KG1 (cell line): ENCODE data around the gene BOC.
A peak's percentile ranks its signal among the peaks of the same experiment; 100 is the strongest.

Experiments
- DNase-seq: peaks from one replicate; lab custom pipeline; 2025; lab: John Stamatoyannopoulos, UW

BOC gene

GRCh38 chr3:113193719-113194118 lies 17.6 kb upstream of the BOC start:
- no peak for DNase-seq

- no peak for DNase-seq
Observed at GRCh38 chr3:113194823-113195401, 16.4 kb upstream of the BOC start.

GRCh38 chr3:113200351-113200750 lies 11.0 kb upstream of the BOC start:
- DNase-seq = no peak

- DNase-seq = no peak
Observed at GRCh38 chr3:113200946-113201345, 10.4 kb upstream of the BOC start.

GRCh38 chr3:113204371-113204770 lies 7.0 kb upstream of the BOC start:
- no peak for DNase-seq

- no peak for DNase-seq
Observed at GRCh38 chr3:113205481-113205880, 5.9 kb upstream of the BOC start.

GRCh38 chr3:113210604-113211329 lies 590 bp upstream of the BOC start:
- DNase-seq = no peak

- peak; percentile 35 for DNase-seq
Observed at GRCh38 chr3:113212150-113212843, 940 bp downstream of the BOC start.

GRCh38 chr3:113212844-113213375 lies 1.6 kb downstream of the BOC start:
- no peak for DNase-seq

GRCh38 chr3:113213896-113214587 lies 2.7 kb downstream of the BOC start:
- DNase-seq = no peak

GRCh38 chr3:113214917-113215595 lies 3.7 kb downstream of the BOC start:
- DNase-seq = no peak

GRCh38 chr3:113216393-113216792 lies 5.0 kb downstream of the BOC start:
- DNase-seq = no peak

GRCh38 chr3:113218011-113218680 lies 6.8 kb downstream of the BOC start:
- no peak for DNase-seq

- DNase-seq = no peak
Observed at GRCh38 chr3:113218681-113219045, 7.3 kb downstream of the BOC start.

GRCh38 chr3:113219605-113220300 lies 8.4 kb downstream of the BOC start:
- DNase-seq = no peak

GRCh38 chr3:113220721-113221120 lies 9.4 kb downstream of the BOC start:
- no peak for DNase-seq

GRCh38 chr3:113221721-113222257 lies 10.4 kb downstream of the BOC start:
- no peak for DNase-seq

- no peak for DNase-seq
Observed at GRCh38 chr3:113222451-113223086, 11.2 kb downstream of the BOC start.

GRCh38 chr3:113223475-113224281 lies 12.3 kb downstream of the BOC start:
- no peak for DNase-seq
